ENCODE data around the gene EXOC3.
"Not testable (repeated sequence)": the region's sequence is repeated elsewhere in the genome, so short reads cannot be mapped to it uniquely, and the experiment has no call there.

EXOC3 gene

DNA sequence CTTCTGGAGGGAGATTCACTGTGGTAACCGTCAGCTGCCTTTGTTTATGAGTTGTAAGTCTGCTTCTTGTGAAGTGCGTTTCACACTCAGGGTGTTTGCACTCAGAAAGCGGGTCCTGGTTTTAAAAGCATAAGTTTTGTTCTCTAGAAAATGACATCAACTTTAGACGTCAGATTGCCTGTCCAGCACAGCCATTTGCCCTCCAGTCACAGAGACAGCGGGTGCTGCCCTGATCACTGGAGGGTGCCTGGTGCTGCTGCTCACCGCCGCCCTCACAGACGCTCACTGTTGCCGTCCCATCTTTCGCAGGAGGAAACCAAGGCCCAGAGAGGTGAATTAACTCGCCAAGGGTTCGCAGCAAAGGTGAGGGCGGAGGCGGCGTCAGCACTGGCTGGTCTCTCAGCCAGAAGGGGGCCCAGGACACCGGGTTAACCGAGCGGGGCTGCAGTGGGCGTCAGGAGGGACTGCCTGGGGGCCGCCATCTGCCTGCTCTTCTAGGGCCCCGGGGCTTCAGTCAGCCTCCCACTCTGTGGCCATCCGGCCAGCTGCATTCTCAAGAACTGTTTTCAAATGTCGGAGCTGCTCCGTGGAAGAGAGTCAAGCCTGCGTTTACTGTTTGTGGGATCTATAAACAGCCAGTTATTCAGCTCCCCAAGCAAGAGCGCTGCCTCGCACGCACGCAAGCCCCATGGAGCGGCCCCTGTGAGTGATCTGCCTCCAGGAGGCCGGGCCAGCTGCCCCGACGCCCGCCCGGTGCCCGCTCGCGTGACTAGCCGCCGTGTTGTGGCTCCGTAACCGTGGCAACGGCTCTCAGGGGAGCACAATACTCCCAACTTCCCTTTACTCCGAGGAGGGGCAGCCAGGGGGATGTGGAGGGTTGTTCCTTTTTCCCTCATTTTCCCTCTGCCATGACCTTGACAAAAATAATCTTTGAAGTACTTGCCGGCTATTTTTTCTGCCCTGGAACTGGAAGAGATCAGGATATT is 43.4 kb upstream of the EXOC3 start:
- Histone ChIP-seq H3K4me3 (ENCODE audit: insufficient read depth, low read depth, low read length, poor library complexity, severe bottlenecking) (no peak overlapping the region), H3K9me3 (ENCODE audit: control insufficient read depth, low read length) (no peaks in the 10 kb centered on the region), H3K36me3 (ENCODE audit: control insufficient read depth, insufficient read depth, low read length) (no peaks in the 10 kb centered on the region), H3K27ac (ENCODE audit: insufficient read depth, low read length, poor library complexity, severe bottlenecking) (no peak overlapping the region), H3K4me1 (ENCODE audit: control insufficient read depth, insufficient read depth, low read length, poor library complexity, severe bottlenecking) (no peaks in the 10 kb centered on the region), H3K27me3 (replicated peaks; ENCODE audit: control insufficient read depth, insufficient read depth, low read length, poor library complexity, severe bottlenecking) (no peaks in the 10 kb centered on the region)
- DNase-seq: no peak

DNA sequence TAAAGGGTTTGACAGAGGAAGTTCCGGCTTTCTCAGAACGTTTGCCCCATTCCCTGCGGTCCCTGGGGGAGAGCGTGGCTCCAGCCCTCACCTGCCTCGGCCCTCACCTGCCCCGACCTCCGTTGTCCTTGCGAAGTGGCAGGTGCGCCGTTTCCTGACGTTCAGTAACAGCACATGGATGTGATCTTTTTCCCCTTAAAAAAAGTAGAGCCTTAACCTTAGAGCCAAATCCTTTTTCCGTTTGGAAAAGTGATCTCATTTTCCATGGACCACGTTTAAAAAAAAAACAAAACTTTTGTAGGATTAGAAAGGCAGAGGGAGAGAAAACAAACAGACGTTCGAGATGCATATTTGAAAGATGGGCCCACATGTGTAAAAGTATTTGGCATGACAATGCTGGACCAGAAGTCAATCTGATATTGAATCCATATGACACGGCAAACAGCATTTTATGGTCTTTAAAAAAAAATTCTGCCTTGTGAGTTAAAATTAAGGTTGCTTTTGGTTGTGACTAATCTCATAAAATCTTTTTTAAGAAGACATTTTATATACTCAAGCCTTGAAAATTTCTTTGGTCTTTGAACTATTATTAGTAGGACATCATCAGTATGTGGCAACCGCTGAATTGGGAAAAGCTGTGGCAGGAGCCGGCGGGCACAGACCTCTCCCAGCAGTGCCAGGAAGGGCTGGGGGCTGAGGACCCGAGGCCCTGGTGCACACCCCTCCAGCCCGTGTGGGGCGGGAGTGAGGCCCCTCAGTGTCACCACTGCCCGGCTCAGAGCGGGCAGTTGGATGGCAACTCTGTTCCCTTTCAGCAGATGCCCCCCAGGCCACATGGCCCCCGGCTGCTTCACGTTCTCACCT is 42.5 kb upstream of the EXOC3 start:
- Histone ChIP-seq H3K4me3 (ENCODE audit: insufficient read depth, low read depth, low read length, poor library complexity, severe bottlenecking) (no peak overlapping the region), H3K4me1 (ENCODE audit: control insufficient read depth, insufficient read depth, low read length, poor library complexity, severe bottlenecking) (no peaks in the 10 kb centered on the region), H3K9me3 (ENCODE audit: control insufficient read depth, low read length) (no peaks in the 10 kb centered on the region), H3K27ac (ENCODE audit: insufficient read depth, low read length, poor library complexity, severe bottlenecking) (no peak overlapping the region), H3K27me3 (replicated peaks; ENCODE audit: control insufficient read depth, insufficient read depth, low read length, poor library complexity, severe bottlenecking) (no peaks in the 10 kb centered on the region), H3K36me3 (ENCODE audit: control insufficient read depth, insufficient read depth, low read length) (no peaks in the 10 kb centered on the region)
- DNase-seq: no peak

DNA sequence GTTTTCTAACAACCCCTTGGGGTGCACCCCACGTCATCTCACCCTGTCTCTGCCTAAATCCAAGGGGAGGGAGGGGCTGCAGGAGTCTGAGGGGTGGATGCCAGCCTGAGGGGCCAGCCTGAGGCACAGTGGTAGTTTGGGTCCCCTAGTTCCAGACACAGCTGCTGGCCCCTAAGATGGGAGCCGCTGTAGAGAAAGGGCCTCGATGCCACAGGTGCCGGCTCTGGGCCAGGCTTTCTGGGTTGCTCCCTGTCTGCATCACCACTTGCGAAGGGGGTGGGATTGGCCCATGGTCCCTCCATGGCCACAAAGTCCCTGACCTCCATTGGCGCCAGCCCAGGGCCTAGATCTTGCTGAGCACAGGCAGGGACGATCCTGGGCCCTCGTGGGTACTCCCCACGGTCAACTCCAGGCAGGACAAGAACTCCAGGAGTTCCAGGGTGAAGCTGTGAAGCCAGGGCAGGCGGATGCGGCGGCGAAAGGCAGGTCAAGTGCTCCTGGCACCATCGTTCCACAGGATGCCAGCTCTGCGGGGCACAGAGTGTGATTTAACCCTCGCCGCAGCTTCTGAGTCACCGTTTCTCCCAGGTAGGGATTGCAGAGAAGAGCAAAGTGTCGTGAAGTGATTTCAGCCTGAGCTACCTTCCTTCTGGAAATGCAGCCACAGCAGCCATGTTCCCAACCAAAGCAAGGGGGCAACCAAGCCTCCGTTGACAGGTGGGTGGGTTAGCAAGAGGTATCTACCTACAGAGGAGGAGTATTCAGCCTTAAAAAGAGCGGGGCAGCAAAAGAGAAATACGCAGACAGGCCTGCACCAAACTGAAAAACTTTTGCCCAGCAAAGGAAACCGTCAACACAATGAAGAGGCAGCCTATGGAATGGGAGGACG is 41.6 kb upstream of the EXOC3 start:
- H3K4me1 ChIP-seq (ENCODE audit: control insufficient read depth, insufficient read depth, low read length, poor library complexity, severe bottlenecking): no peaks in the 10 kb centered on the region
- H3K27ac ChIP-seq (ENCODE audit: insufficient read depth, low read length, poor library complexity, severe bottlenecking): no peak overlapping the region
- DNase-seq: no peak
- no peaks in the 10 kb centered on the region for H3K27me3 ChIP-seq (replicated peaks; ENCODE audit: control insufficient read depth, insufficient read depth, low read length, poor library complexity, severe bottlenecking)
- no peaks in the 10 kb centered on the region for H3K36me3 ChIP-seq (ENCODE audit: control insufficient read depth, insufficient read depth, low read length)
- no peak overlapping the region for H3K4me3 ChIP-seq (ENCODE audit: insufficient read depth, low read depth, low read length, poor library complexity, severe bottlenecking)
- H3K9me3 ChIP-seq (ENCODE audit: control insufficient read depth, low read length): no peaks in the 10 kb centered on the region

DNA sequence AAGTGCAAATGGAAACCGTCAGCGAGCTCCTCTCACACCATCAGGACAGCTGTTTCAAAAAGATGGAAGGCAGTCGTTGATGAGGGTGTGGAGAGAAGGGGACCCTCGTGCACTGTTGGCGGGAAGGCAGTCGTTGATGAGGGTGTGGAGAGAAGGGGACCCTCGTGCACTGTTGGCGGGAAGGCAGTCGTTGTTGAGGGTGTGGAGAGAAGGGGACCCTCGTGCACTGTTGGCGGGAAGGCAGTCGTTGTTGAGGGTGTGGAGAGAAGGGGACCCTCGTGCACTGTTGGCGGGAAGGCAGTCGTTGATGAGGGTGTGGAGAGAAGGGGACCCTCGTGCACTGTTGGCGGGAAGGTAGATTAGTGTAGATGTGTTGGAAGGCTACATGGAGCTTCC is 40.8 kb upstream of the EXOC3 start:
- not testable (repeated sequence) for H3K9me3 ChIP-seq (ENCODE audit: control insufficient read depth, low read length); H3K27ac ChIP-seq (ENCODE audit: insufficient read depth, low read length, poor library complexity, severe bottlenecking); H3K27me3 ChIP-seq (replicated peaks; ENCODE audit: control insufficient read depth, insufficient read depth, low read length, poor library complexity, severe bottlenecking); DNase-seq; H3K4me1 ChIP-seq (ENCODE audit: control insufficient read depth, insufficient read depth, low read length, poor library complexity, severe bottlenecking); H3K4me3 ChIP-seq (ENCODE audit: insufficient read depth, low read depth, low read length, poor library complexity, severe bottlenecking); H3K36me3 ChIP-seq (ENCODE audit: control insufficient read depth, insufficient read depth, low read length)

DNA sequence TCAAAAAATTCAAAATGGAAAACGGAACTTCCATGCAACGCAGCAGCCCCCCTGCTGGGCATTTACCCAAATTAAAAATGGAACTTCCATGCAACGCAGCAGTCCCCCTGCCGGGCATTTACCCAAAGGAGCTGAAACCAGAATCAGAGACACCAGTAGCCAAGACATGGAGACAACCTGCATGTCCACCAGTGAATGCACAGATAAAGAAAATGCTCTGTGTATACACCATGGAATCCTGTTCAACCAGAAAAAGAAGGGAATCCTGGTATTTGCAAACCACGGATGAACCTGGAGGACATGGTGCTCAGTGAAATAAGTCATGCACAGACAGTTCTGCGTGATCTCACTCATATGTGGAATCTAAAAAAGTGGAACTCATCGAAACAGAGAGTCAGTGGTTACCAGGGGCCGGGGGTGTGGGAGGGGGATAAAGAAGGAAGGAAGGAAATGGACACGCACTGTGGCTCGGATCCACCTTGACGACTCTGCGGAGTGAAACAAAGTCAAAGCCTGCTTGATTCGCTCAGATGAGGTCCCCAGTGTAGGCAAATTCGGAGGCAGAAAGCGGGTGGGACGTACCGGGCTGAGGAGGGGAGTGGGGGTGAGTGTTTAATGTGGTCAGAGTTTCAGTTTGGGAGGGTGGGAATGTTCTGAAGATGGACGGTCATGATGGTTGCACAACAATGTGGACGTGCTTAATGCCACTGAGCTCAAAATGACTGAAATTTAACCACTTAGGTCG is 40.2 kb upstream of the EXOC3 start:
- no peaks in the 10 kb centered on the region for H3K9me3 ChIP-seq (ENCODE audit: control insufficient read depth, low read length)
- H3K4me3 ChIP-seq (ENCODE audit: insufficient read depth, low read depth, low read length, poor library complexity, severe bottlenecking): no peak overlapping the region
- no peaks in the 10 kb centered on the region for H3K36me3 ChIP-seq (ENCODE audit: control insufficient read depth, insufficient read depth, low read length)
- H3K27ac ChIP-seq (ENCODE audit: insufficient read depth, low read length, poor library complexity, severe bottlenecking): no peak overlapping the region
- H3K27me3 ChIP-seq (replicated peaks; ENCODE audit: control insufficient read depth, insufficient read depth, low read length, poor library complexity, severe bottlenecking): no peaks in the 10 kb centered on the region
- H3K4me1 ChIP-seq (ENCODE audit: control insufficient read depth, insufficient read depth, low read length, poor library complexity, severe bottlenecking): no peaks in the 10 kb centered on the region
- DNase-seq: no peak

DNA sequence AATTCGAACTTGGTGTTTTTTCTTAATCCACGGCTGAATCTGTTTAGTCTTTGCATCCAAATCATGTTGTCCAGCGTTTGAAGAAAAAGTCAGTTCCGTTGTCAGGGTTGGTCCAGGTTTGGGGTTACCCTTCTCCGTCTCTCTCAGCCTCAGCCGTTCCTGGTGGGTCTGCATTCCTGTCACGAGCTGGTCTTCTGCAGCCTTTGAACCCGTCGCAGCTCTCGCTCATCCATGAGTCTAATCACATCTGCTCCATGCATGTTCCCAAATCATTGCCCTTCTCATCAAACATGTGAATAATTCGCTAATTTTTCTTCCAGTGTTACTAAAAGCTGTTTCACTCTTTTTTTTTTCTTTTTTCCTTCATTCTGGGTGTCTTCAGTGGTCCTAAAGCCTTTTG is 39.0 kb upstream of the EXOC3 start:
- Histone ChIP-seq H3K9me3 (ENCODE audit: control insufficient read depth, low read length) (no peaks in the 10 kb centered on the region), H3K36me3 (ENCODE audit: control insufficient read depth, insufficient read depth, low read length) (no peaks in the 10 kb centered on the region), H3K4me3 (ENCODE audit: insufficient read depth, low read depth, low read length, poor library complexity, severe bottlenecking) (no peak overlapping the region), H3K27ac (ENCODE audit: insufficient read depth, low read length, poor library complexity, severe bottlenecking) (no peak overlapping the region), H3K4me1 (ENCODE audit: control insufficient read depth, insufficient read depth, low read length, poor library complexity, severe bottlenecking) (no peaks in the 10 kb centered on the region), H3K27me3 (replicated peaks; ENCODE audit: control insufficient read depth, insufficient read depth, low read length, poor library complexity, severe bottlenecking) (no peaks in the 10 kb centered on the region)
- DNase-seq: no peak

DNA sequence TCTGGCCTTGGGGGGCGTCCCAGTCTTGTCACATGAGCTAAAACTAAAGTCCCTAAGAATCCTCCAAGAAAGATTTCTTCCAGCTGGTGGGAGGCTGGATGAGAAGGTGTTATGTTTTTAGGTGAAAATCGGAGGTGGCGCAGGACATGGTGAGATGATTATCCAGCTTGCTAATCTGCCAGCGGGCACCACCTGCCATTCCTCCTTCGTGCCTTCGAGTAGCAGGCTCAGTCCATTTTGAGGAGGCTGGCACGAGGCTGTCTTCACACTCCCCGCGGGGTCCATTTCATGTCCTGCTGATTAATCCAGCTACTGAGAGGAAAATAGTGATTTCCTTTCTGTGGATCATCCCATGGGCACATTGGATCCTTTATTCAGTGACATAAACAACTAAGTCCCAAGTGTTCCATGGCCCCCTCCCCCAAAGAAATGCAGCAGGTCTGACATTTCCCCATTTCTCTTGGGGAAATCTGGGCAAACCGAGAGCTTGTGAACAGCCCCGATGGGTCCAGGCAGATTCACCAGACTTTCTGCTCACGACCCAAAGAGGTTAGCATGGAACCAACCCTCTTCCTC is 38.2 kb upstream of the EXOC3 start:
- Histone ChIP-seq H3K9me3 (ENCODE audit: control insufficient read depth, low read length) (no peaks in the 10 kb centered on the region), H3K4me1 (ENCODE audit: control insufficient read depth, insufficient read depth, low read length, poor library complexity, severe bottlenecking) (no peaks in the 10 kb centered on the region), H3K27me3 (replicated peaks; ENCODE audit: control insufficient read depth, insufficient read depth, low read length, poor library complexity, severe bottlenecking) (no peaks in the 10 kb centered on the region), H3K36me3 (ENCODE audit: control insufficient read depth, insufficient read depth, low read length) (no peaks in the 10 kb centered on the region), H3K27ac (ENCODE audit: insufficient read depth, low read length, poor library complexity, severe bottlenecking) (no peak overlapping the region), H3K4me3 (ENCODE audit: insufficient read depth, low read depth, low read length, poor library complexity, severe bottlenecking) (no peak overlapping the region)
- no peak for DNase-seq

DNA sequence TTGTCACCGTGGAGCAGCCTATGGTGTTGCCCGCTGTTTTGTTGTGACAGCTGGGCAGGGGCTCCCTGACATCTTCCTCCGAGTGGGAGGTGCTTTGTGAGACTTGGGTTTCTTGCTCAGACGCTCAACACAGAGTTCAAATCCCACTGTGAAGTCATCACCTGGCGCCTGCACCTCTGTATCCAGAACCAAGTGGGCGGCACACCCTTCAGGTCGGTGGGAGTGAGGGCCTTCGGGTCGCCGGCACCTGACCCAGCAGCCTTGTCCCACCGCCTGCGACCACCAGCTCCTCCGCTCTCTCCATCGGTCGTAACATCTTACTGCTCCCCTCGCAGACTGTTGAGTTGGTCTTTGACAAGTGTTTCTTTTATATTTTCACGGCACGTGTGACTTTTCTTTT is 37.6 kb upstream of the EXOC3 start:
- Histone ChIP-seq H3K4me1 (ENCODE audit: control insufficient read depth, insufficient read depth, low read length, poor library complexity, severe bottlenecking) (no peaks in the 10 kb centered on the region), H3K36me3 (ENCODE audit: control insufficient read depth, insufficient read depth, low read length) (no peaks in the 10 kb centered on the region), H3K9me3 (ENCODE audit: control insufficient read depth, low read length) (no peaks in the 10 kb centered on the region), H3K4me3 (ENCODE audit: insufficient read depth, low read depth, low read length, poor library complexity, severe bottlenecking) (no peak overlapping the region), H3K27me3 (replicated peaks; ENCODE audit: control insufficient read depth, insufficient read depth, low read length, poor library complexity, severe bottlenecking) (no peaks in the 10 kb centered on the region), H3K27ac (ENCODE audit: insufficient read depth, low read length, poor library complexity, severe bottlenecking) (no peak overlapping the region)
- DNase-seq: no peak

DNA sequence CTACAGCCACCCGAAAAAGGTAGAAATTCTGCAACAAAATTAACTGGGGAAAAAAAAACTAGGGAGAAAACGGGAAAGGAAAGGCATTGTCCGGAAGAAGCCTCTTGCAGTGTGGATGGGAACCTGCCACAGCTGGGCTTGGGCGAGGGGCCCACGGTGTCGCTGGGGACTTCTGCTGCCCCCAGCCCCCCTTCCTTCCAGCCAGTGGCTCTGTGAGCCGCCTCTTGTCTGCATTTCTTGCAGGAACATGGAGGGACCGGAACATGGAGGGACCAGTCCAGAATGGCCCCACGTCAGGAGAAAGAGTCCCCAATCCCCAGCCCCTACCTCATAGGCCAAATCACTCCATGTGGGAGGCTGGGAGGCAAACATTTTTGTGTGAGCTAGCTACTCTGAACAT is 36.9 kb upstream of the EXOC3 start:
- Histone ChIP-seq H3K27ac (ENCODE audit: insufficient read depth, low read length, poor library complexity, severe bottlenecking) (no peak overlapping the region), H3K27me3 (replicated peaks; ENCODE audit: control insufficient read depth, insufficient read depth, low read length, poor library complexity, severe bottlenecking) (no peaks in the 10 kb centered on the region), H3K9me3 (ENCODE audit: control insufficient read depth, low read length) (no peaks in the 10 kb centered on the region), H3K36me3 (ENCODE audit: control insufficient read depth, insufficient read depth, low read length) (no peaks in the 10 kb centered on the region), H3K4me1 (ENCODE audit: control insufficient read depth, insufficient read depth, low read length, poor library complexity, severe bottlenecking) (no peaks in the 10 kb centered on the region), H3K4me3 (ENCODE audit: insufficient read depth, low read depth, low read length, poor library complexity, severe bottlenecking) (no peak overlapping the region)
- no peak for DNase-seq

Data from effector memory CD4-positive, alpha-beta T cell (primary cell).